Ishikawa (cell line): ENCODE measurements around the gene CD247.

ENCODE experiments used
- CEBPB ChIP-seq: IDR thresholded peaks from 2 replicates; pipeline ENCODE4 v1.6.1; 2012
- CREB1 ChIP-seq: IDR thresholded peaks from 2 replicates; pipeline ENCODE4 v1.6.1; 2012; ENCODE audit warnings: low read depth
- EGR1 ChIP-seq: IDR thresholded peaks from 2 replicates; pipeline ENCODE4 v1.6.1; 2012
- EP300 ChIP-seq: IDR thresholded peaks from 2 replicates; pipeline ENCODE4 v1.6.1; 2012; ENCODE audit warnings: borderline replicate concordance
- FOXM1 ChIP-seq: IDR thresholded peaks from 2 replicates; pipeline ENCODE4 v1.6.1; 2012; ENCODE audit warnings: low read depth, borderline replicate concordance
- NFIC ChIP-seq: IDR thresholded peaks from 2 replicates; pipeline ENCODE4 v1.6.1; 2012
- RAD21 ChIP-seq: IDR thresholded peaks from 2 replicates; pipeline ENCODE4 v1.6.1; 2012; ENCODE audit warnings: low read depth
- TAF1 ChIP-seq: IDR thresholded peaks from 2 replicates; pipeline ENCODE4 v1.6.1; 2012; ENCODE audit warnings: low read depth, mild to moderate bottlenecking
- TCF12 ChIP-seq: IDR thresholded peaks from 2 replicates; pipeline ENCODE4 v1.6.1; 2012; ENCODE audit warnings: low read depth
- TEAD4 ChIP-seq: IDR thresholded peaks from 2 replicates; pipeline ENCODE4 v1.6.1; 2012
- YY1 ChIP-seq: IDR thresholded peaks from 2 replicates; pipeline ENCODE4 v1.6.1; 2012; ENCODE audit warnings: low read depth
- ZBTB7A ChIP-seq: IDR thresholded peaks from 2 replicates; pipeline ENCODE4 v1.6.1; 2012; ENCODE audit warnings: low read depth
- TF ChIP-seq, protein P1 (sequence below): IDR thresholded peaks from 2 replicates; pipeline ENCODE4 v1.6.1; 2012
- TF ChIP-seq, protein P2 (sequence below): IDR thresholded peaks from 2 replicates; pipeline ENCODE4 v1.6.1; 2012; ENCODE audit warnings: low read depth, mild to moderate bottlenecking
- TF ChIP-seq, protein P3 (sequence below): IDR thresholded peaks from 2 replicates; pipeline ENCODE4 v1.6.1; 2012

Gene CD247

DNA sequence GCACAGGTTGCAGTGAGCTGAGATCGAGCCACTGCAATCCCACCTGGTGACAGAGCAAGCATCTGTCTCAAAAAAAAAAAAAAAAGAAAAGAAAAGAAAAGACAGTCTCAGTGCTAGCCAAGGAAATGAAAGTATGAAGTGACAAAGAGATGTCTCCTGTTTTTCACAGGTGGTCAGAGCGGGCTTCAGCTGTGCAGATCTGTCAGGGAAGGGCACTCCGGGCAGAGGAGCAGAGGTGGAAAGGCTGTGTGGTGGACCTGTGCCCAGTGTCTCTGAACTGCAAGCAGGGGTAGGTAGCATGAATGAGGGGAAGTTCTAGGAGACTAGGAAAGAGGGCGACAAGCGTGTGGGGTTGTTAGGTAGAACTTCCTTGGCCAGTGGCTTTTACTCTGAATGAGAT lies 67.5 kb downstream of the CD247 start:
- no peak for TF ChIP-seq EGR1
- no peak for TF ChIP-seq RAD21
- no peak for TF ChIP-seq FOXM1
- TF ChIP-seq, protein P1, sequence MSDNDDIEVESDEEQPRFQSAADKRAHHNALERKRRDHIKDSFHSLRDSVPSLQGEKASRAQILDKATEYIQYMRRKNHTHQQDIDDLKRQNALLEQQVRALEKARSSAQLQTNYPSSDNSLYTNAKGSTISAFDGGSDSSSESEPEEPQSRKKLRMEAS, result no peak
- no peak for TF ChIP-seq TAF1
- TF ChIP-seq CEBPB, result no peak
- TF ChIP-seq, protein P2, sequence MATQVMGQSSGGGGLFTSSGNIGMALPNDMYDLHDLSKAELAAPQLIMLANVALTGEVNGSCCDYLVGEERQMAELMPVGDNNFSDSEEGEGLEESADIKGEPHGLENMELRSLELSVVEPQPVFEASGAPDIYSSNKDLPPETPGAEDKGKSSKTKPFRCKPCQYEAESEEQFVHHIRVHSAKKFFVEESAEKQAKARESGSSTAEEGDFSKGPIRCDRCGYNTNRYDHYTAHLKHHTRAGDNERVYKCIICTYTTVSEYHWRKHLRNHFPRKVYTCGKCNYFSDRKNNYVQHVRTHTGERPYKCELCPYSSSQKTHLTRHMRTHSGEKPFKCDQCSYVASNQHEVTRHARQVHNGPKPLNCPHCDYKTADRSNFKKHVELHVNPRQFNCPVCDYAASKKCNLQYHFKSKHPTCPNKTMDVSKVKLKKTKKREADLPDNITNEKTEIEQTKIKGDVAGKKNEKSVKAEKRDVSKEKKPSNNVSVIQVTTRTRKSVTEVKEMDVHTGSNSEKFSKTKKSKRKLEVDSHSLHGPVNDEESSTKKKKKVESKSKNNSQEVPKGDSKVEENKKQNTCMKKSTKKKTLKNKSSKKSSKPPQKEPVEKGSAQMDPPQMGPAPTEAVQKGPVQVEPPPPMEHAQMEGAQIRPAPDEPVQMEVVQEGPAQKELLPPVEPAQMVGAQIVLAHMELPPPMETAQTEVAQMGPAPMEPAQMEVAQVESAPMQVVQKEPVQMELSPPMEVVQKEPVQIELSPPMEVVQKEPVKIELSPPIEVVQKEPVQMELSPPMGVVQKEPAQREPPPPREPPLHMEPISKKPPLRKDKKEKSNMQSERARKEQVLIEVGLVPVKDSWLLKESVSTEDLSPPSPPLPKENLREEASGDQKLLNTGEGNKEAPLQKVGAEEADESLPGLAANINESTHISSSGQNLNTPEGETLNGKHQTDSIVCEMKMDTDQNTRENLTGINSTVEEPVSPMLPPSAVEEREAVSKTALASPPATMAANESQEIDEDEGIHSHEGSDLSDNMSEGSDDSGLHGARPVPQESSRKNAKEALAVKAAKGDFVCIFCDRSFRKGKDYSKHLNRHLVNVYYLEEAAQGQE, result no peak
- no peak for TF ChIP-seq CREB1
- TF ChIP-seq EP300, result no peak
- TF ChIP-seq TEAD4, result no peak
- TF ChIP-seq, protein P3, sequence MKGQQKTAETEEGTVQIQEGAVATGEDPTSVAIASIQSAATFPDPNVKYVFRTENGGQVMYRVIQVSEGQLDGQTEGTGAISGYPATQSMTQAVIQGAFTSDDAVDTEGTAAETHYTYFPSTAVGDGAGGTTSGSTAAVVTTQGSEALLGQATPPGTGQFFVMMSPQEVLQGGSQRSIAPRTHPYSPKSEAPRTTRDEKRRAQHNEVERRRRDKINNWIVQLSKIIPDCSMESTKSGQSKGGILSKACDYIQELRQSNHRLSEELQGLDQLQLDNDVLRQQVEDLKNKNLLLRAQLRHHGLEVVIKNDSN, result no peak
- TF ChIP-seq YY1, result no peak
- no peak for TF ChIP-seq ZBTB7A
- TF ChIP-seq NFIC, result no peak

DNA sequence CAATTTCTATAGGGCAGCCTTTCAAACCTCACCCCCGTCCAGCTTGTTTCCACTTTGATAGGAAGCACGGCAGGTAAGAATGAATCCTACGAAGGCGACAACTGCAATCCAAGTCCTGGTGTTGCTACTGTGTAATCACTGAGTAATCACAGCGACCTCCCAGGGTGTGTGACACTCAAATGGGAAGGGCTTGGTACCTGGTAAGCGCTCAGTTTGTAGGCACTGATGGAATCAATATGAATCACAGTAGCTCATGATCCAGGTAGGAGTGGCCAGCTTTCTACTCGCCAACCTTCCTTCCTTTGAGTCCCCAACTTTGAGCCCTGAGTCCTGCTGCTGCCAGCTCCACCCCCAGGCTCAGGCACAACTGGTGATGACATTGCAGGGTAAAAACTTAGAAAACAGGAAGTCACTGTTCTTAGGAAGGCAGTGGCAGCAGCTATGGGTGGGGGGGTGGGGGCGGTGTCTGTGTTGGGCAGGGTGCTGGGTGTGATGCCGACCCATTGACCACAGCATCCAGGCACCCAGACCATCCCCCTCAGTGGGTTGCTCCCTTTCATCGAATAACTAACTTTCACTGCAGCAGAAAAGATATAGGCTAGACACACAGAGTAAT lies 70.7 kb downstream of the CD247 start:
- no peak for TF ChIP-seq EP300
- no peak for TF ChIP-seq FOXM1
- TF ChIP-seq CREB1, result no peak
- no peak for TF ChIP-seq RAD21
- TF ChIP-seq TCF12, result no peak
- TF ChIP-seq YY1, result no peak
- no peak for TF ChIP-seq TEAD4
- TF ChIP-seq TAF1, result no peak
- no peak for TF ChIP-seq CEBPB
- no peak for TF ChIP-seq ZBTB7A
- TF ChIP-seq EGR1, result no peak
- TF ChIP-seq, protein P1, result no peak
- no peak for TF ChIP-seq NFIC
- TF ChIP-seq, protein P2, result no peak
- TF ChIP-seq, protein P3, result no peak

DNA sequence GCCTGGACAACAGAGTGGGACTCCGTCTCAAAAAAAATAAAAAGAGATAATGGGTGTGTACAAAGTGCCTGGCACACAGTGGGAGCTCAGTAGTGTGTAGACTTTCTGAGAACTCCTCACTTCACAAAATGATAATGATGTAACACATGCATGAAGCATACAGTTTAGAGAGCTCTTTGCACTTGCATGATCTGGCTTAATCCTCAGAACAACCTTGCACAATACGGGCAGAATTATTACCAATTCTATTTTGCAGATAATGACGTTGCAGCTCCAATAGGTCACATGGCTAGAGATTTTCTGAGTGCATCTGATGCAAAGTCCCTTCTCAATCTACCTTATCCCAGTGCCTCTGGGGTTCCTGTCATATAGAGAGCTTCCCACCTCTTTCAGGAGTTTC lies 71.4 kb downstream of the CD247 start:
- TF ChIP-seq NFIC (no peak), TAF1 (no peak), EGR1 (no peak), EP300 (no peak), TCF12 (no peak)

DNA sequence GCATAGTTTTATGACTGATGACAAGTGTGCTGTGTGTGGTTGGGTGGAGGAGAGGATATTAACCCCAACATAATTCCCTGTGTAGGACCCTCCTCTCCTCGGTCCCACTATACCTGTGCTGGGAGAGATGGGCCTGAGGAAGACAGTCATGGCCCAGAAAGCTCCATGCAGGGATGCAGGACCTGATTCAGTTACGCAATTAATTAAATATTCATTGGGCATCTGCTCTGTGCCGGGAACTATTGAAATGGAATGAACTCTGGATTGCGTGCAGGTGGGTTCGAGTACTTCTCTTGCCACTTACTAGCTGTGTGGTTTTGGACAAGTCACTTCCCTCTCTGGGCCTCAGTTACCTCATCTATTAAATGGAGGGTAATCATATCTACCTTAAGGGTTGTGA lies 74.6 kb downstream of the CD247 start:
- no peak for TF ChIP-seq NFIC
- no peak for TF ChIP-seq YY1
- TF ChIP-seq RAD21, result no peak

DNA sequence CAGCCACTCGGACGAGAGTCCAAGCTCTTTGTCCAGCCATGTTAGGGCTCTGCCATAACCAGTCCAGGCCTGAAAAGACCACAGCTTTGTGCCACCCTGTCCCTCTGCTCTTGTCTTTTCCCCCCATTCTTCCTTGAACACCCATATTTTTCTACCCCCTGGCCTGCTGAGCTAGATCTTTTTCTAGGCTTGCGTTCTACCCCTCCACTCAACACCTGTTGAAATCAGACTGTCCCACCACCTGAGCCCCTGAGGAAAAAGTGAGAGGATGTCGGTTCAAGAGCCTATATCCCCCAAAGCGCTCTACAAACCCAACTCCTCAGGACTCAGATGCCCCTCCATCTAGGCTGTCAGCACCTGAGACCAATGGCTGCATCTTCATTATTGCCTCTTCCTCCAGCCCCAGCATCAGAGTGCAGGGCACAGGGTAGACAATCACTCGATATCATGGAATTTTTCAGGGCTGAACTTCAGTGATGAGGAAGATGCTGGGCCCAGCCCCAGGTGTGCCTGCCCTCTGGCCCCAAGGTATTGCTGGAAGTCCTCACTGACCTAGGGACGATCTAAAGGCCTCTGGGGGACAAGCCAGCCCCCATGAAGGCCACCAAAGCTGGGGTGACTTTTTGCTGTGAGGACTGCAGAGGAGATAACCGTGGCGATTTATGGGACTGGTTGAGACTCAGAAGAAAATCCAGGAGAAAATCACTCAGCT lies 75.3 kb downstream of the CD247 start:
- no peak for TF ChIP-seq FOXM1
- no peak for TF ChIP-seq NFIC
- TF ChIP-seq ZBTB7A, result no peak
- TF ChIP-seq RAD21, result no peak
- no peak for TF ChIP-seq EP300
- TF ChIP-seq EGR1, result no peak
- TF ChIP-seq TCF12, result no peak
- TF ChIP-seq, protein P3, result no peak
